Stimulated activated naive CD4-positive, alpha-beta T cell treated with Interleukin-2 at 50 U/mL for 16 hours (primary cell): ENCODE results near the gene ATRN.
"Not testable (repeated sequence)": the region's sequence is repeated elsewhere in the genome, so short reads cannot be mapped to it uniquely, and the experiment has no call there.

ENCODE experiments used
- DNase-seq: peaks from one replicate; lab custom pipeline; 2025; lab: John Stamatoyannopoulos, UW

The ATRN gene

GRCh38 chr20:3563548-3564177, 92.8 kb downstream of the ATRN start:
- no peak for DNase-seq

- no peak for DNase-seq
Observed at GRCh38 chr20:3565851-3566250, 95.0 kb downstream of the ATRN start.

DNA sequence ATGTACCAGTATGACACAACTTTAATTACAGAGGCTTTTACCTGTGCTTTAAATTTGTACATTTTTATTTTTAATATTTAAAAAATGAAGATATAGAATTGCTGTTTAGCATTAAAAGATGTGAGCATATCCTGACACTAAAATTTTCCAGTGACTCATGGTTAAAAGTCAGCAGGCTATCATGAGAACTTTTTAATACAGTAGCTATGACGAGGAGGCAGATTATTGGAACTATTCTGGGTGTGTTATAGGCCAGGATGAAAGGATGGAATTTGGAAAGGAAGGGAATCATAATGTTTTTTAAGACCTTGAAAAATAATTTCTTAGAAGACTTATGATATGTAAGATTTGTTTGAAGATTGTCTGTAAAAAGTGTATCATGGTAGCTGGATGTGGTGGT, 101.3 kb downstream of the ATRN start:
- DNase-seq, result no peak

- DNase-seq, result no peak
Observed at GRCh38 chr20:3576363-3576762, 105.5 kb downstream of the ATRN start.

- DNase-seq, result no peak
Observed at GRCh38 chr20:3577366-3577765, 106.5 kb downstream of the ATRN start.

DNA sequence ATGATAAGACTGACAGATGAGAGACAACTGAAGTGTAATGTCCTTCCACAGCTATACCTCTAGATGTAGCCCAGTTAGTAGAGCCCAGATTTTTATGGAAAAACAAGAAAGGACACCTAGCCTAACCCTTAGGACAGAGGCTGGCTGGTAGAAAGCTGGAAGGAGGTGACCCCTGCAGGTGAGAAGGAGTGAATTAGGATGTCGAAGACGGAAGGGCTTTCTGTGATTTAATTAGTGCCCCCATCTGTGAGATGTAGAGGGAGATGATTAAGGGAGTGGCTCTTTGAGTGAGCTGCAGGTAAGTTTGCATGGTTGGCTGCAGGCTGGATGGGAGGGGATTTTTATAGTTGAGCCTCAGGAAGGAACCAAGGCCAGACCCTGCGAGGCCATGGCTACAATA, 109.6 kb downstream of the ATRN start:
- no peak for DNase-seq

- no peak for DNase-seq
Observed at GRCh38 chr20:3583765-3584164, 112.9 kb downstream of the ATRN start.

- DNase-seq, result no peak
Observed at GRCh38 chr20:3586093-3586492, 115.3 kb downstream of the ATRN start.

DNA sequence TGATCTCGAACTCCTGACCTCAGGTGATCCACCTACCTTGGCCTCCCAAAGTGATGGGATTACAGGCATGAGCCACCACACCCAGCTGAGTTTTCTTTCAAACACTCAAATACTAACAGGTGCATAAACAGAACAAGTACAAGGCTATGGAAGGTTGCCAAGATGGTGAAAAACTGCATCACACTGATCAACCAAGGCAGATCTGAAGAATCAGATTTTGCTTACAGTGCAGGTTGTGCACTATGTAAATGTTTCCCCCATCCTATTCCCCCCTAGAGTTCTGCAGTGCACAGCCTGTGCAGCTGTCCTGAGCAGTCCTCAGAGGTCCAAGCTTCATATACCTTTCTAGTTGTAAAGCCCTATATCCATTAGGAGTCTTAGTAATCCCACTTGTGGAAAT, 119.3 kb downstream of the ATRN start:
- DNase-seq, result no peak

DNA sequence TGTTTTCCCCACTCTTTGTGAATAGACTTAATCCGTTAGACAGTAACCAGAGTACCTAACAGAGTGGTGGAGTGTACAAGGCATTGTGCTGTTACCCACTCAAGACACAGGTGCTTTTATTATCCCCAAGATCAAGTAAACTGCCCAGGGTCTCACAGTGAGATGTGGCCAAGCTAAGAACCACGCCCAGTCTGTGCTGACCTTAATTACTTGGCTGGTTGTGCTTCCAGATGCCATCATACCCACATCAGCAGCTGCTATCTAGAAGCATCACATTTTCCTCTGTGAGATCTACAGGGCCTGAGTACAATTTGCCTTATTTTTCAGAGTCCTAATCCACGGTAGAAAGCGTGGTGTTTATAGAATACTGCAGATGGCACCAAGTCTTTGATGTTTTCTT, 122.1 kb downstream of the ATRN start:
- DNase-seq, result no peak

DNA sequence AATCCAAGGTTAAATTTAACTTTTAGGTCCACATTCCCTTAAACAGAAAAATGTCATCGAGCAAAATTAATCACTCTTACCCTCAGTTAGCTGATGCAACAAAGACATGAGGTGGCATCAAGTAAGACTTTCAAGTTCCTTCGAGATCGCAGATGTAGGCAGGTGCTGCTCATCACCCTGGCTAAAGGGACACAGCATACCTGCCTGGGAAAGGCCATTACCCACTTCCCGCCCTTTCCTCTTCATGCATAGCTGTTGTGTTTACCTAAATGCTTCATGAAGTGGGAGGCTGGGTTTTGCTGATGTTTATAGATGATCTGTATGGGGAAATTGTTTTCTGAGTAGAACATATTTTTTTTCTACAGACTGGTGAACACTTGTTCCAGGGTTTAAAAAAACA, 124.7 kb downstream of the ATRN start:
- DNase-seq, result no peak

GRCh38 chr20:3603108-3603507, 132.3 kb downstream of the ATRN start:
- DNase-seq, result no peak

DNA sequence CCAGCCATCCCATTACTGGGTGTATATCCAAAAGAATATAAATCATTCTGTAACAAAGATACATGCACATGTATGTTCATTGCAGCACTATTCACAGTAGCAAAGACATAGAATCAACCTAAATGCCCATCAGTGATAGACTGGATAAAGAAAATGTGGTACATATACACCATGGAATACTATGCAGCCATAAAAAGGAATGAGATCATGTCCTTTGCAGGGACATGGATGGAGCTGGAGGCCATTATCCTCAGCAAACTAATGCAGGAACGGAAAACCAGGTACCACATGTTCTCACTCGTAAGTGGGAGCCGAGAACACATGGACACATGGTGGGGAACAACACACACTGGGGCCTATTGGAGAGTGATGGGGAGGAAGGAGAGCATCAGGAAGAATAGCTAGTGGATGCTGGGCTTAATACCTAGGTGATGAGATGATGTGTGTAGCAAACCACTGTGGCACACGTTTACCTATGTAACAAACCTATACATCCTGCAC, 134.6 kb downstream of the ATRN start:
- DNase-seq, result not testable (repeated sequence)

DNA sequence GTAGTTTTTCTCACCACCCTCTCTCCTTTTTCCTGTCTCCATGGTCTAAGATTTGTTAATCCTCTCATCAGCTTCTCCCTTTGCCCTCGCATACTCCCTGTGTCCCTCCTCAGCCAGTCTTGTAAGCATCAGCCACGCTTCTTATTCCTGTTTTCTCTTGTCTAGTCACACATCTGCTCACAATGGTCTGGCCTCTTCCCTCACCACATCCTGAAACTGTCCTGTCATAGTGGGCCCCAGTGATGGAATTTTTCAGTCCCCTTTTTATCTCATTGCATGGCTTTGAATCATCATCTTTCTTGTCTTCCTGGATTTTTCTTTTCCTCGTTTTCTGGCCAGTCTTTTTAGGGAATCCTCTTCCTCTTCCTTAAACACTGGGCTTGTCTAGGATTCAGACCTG, 135.2 kb downstream of the ATRN start:
- DNase-seq, result no peak

GRCh38 chr20:3611901-3612300, 141.1 kb downstream of the ATRN start:
- no peak for DNase-seq

GRCh38 chr20:3612795-3613572, 142.2 kb downstream of the ATRN start:
- DNase-seq, result no peak

DNA sequence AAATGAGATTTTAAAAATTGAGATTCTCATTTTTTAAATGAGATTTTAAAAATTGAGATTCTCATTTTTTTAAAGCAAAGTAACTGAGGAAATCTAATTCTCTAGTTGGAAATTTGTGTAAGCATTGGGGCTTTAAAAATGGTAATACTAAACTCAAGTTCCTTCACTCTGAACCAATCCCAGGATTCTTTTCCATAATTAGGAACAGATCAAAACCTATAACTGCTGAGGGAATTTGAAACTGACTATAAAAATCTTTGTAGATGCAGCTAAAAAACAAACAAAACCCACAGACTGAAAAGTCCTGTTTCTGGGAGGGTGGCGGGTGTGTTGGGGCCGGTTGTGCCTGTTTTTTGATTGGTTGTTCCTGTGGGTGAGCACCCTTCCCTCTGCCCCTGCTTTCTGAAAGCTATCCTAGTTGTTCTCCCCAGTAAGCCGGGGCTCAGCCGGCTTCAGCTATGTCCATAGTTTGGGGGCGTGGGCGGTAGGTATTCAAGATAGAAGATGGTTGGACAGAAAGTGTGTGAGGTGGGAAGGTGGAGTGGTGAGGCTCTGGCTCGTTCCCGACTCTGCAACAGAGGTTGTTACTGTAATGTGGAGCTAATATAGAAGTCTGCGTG, 143.1 kb downstream of the ATRN start:
- DNase-seq, result no peak

- DNase-seq, result no peak
Observed at GRCh38 chr20:3614466-3614865, 143.6 kb downstream of the ATRN start.

DNA sequence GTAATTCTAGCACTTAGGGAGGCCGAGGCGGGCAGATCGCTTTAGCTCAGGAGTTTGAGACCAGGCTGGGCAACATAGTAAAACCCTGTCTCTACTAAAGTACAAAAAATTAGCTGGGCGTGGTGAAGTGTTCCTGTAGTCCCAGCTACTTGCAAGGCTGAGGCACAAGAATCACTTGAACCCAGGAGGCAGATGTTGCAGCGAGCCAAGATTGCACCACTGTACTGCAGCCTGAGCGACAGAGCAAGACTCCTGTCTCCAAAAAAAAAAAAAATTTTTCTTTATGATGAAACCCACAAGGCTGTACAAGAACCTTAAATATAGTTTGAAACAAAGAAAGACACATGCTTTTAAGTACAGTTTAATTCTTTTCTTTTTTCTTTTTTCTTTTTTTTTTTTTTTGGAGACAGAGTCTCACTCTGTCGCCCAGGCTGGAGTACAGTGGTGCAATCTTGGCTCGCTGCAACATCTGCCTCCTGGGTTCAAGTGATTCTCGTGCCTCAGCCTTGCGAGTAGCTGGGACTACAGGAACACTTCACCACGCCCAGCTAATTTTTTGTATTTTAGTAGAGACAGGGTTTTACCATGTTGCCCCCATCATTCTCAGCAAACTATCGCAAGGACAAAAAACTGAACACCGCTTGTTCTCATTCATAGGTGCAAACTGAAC, 144.5 kb downstream of the ATRN start:
- DNase-seq, result not testable (repeated sequence)

GRCh38 chr20:3616250-3616649, 145.4 kb downstream of the ATRN start:
- DNase-seq, result no peak

- no peak for DNase-seq
Observed at GRCh38 chr20:3621111-3621510, 150.3 kb downstream of the ATRN start.

- no peak for DNase-seq
Observed at GRCh38 chr20:3622406-3622805, 151.6 kb downstream of the ATRN start.

DNA sequence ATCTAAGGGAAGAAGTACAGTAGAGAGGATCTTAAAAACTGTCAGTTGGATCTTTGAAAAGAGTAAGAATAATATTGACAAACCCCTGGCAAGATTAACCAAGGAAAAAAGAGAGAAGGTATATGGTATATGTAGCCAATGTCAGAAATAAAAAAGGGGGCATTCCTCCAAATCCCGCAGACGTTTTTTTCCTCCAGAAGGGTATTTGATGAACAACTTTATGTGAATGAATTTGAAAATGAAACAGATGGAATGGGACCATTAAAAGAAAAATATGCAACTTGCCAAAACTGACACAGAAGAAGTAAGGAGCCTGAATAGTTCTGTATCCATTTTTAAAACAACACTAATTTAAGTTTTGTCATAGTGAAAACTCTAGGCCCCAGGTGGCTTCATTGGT, 156.7 kb downstream of the ATRN start:
- no peak for DNase-seq
